ENCODE measurements around the gene ZNF439.
"Not testable (repeated sequence)": the region's sequence is repeated elsewhere in the genome, so short reads cannot be mapped to it uniquely, and the experiment has no call there.

GRCh38 chr19:11828957-11829876 lies 19.3 kb upstream of the ZNF439 start:
- TF ChIP-seq CTCF (IDR thresholded peaks at IDR 0.05); TCF7L2 (IDR thresholded peaks at IDR 0.05; ENCODE audit: low read depth, low read length); REST (IDR thresholded peaks at IDR 0.05; ENCODE audit: insufficient read depth in 1 of 2, low read depth in 2 of 2, low read length in 1 of 2); SIN3A (IDR thresholded peaks at IDR 0.05; ENCODE audit: borderline replicate concordance, insufficient read depth, low read depth, low read length): not testable (repeated sequence)

Measured in Panc1 (cell line).